GM19467 (cell line): ENCODE measurements around the gene PCDHGB7.
"Not testable (repeated sequence)": the region's sequence is repeated elsewhere in the genome, so short reads cannot be mapped to it uniquely, and the experiment has no call there.

Source experiments
- ATAC-seq: cut with Tn5 transposase; IDR thresholded peaks from one replicate; pipeline ENCODE4 v1.9.1; 2021; ENCODE audit warnings: mild to moderate bottlenecking, moderate library complexity; ENCODE audit not compliant: unreplicated experiment

PCDHGB7 gene

GRCh38 chr5:141394401-141395187 lies 22.9 kb upstream of the PCDHGB7 start:
- ATAC-seq = not testable (repeated sequence)

DNA sequence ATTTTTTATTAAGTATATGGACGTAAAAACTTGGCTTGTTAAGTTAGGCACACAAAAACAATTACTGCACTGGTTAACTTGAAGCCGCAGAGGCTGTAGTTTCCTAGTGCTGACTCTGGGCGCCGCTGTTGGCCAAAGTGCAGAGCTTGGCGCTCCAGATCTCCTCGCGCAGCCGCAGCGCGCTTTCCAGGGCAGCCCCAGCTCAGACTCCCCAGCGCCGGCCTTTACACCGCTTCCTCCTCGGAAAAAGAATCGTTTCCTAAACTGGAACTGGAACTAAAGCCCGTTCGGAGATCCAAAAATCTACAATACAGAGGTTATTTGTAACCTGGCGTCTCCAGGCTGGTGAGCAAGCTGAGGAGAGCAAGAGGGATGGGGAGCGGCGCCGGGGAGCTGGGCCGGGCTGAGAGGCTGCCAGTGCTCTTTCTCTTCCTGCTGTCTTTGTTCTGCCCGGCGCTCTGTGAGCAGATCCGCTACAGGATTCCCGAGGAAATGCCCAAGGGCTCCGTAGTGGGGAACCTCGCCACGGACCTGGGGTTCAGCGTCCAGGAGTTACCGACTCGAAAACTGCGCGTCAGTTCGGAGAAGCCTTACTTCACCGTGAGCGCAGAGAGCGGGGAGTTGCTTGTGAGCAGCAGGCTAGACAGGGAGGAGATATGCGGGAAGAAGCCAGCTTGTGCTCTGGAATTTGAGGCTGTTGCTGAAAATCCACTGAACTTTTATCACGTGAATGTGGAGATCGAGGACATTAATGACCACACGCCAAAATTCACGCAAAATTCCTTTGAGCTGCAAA lies 19.5 kb upstream of the PCDHGB7 start, which contains the start of gene PCDHGB5:
Gene PCDHGB5 (plus strand): TSS at position 192 of the 796 bp plus-strand sequence. CDS start 181 bp downstream, at position 373.
- ATAC-seq = not testable (repeated sequence)

DNA sequence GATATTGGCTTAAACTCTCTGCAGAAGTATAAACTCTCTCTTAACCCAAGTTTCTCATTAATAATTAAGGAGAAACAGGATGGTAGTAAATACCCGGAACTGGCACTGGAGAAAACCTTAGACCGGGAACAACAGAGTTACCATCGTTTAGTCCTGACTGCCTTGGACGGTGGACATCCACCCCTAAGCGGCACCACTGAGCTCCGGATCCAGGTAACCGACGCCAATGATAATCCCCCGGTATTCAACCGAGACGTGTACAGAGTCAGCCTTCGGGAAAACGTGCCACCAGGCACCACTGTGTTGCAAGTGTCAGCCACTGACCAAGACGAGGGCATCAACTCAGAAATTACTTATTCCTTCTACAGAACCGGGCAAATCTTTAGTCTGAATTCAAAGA lies 18.9 kb upstream of the PCDHGB7 start:
- no peak for ATAC-seq

GRCh38 chr5:141399555-141400258 lies 17.8 kb upstream of the PCDHGB7 start:
- no peak for ATAC-seq

DNA sequence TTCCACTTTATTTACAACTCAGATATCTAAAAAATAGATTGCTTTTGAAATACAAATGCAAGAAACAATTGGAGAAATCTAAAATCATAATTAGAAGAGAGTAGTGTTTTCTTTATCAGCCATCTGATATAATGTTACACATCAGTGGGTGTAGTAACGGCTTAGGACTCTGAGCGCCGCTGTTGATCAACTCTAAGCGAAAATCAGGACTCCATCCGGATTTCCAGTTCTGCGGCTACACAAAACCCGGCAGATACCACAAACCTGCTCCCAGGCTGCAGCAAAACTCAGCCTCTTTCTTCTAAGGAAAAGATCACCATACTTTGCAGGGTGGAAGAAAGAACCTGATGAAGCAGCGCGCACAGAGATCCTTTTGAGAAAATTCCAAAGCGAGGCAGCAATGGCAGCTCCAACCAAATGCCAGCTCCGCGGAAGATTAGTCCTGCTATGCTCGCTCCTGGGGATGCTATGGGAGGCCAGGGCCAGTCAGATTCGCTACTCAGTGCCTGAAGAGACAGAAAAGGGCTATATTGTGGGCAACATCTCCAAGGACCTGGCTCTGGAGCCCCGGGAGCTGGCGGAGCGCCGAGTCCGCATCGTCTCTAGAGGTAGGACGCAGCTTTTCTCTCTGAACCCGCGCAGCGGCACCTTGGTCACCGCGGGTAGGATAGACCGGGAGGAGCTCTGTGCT lies 14.8 kb upstream of the PCDHGB7 start, which contains the start of gene PCDHGA9:
Gene PCDHGA9 (plus strand): TSS at position 226 of the 691 bp plus-strand sequence. CDS start 175 bp downstream, at position 401.
- ATAC-seq = no peak

DNA sequence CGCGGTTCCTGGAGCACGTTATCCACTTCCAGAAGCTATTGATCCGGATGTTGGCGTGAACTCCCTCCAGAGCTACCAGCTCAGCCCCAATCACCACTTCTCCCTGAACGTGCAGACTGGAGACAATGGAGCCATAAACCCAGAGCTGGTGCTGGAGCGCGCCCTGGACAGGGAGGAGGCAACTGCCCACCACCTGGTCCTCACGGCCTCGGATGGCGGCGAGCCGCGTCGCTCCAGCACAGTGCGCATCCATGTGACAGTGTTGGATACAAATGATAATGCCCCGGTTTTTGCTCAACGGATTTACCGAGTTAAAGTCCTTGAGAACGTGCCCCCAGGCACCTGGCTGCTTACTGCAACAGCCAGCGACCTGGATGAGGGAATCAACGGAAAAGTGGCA lies 14.1 kb upstream of the PCDHGB7 start:
- ATAC-seq = no peak

DNA sequence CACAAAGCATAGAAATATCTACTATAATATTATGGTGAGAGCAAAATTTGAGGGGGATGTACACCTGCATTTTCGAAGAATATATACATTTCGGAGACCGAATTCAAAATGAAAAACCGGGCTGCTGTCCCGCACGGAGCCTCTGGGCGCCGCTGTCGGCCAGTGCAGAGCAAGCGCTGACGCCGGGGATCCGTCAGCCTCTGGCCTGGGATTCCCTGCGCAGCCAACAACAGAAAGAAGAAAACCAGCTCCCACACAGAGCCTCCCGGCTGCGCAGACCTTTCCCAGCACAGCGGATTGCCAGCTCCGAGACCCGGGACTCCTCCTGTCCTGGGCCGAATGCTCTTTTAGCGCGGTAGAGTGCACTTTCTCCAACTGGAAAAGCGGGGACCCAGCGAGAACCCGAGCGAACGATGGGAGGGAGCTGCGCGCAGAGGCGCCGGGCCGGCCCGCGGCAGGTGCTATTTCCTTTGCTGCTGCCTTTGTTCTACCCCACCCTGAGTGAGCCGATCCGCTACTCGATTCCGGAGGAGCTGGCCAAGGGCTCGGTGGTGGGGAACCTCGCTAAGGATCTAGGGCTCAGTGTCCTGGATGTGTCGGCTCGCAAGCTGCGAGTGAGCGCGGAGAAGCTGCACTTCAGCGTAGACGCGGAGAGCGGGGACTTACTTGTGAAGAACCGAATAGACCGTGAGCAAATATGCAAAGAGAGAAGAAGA lies 9.5 kb upstream of the PCDHGB7 start, which contains the start of gene PCDHGB6:
Gene PCDHGB6 (plus strand): TSS at position 232 of the 716 bp plus-strand sequence. CDS start 182 bp downstream, at position 414.
- ATAC-seq = not testable (repeated sequence)

DNA sequence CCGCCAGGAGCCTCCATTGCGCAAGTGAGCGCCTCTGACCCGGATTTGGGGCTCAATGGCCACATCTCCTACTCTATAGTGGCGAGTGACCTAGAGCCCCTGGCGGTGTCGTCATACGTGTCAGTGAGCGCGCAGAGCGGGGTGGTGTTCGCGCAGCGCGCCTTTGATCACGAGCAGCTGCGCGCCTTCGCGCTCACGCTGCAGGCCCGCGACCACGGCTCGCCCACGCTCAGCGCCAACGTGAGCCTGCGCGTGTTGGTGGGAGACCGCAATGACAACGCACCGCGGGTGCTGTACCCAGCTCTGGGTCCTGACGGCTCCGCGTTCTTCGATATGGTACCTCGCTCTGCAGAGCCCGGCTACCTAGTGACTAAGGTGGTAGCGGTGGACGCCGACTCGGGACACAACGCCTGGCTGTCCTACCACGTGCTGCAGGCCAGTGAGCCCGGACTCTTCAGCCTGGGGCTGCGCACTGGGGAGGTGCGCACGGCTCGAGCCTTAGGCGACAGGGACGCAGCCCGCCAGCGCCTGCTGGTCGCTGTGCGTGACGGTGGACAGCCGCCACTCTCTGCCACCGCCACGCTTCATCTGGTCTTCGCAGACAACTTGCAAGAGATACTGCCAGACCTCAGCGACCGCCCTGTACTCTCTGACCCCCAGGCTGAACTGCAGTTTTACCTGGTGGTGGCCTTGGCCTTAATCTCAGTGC lies 7.7 kb upstream of the PCDHGB7 start:
- ATAC-seq = no peak

DNA sequence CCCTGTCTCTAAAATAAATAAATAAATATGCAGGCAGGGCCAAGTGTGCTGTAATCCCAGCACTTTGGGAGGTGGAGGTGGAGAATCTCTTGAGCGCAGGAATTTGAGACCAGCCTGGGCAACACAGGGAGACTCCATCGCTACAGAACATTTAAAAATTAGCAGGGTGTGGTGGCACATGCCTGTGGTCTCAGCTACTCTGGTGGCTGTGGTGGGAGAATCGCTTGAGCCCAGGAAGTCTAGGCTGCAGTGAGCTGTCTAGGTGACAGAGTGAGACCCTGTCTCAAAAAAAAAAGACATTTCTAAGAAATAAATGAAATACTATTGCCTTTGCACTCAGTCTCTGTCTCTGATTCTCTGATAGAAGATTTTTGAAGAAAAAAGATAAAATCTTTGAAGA lies 5.9 kb upstream of the PCDHGB7 start:
- ATAC-seq = no peak

DNA sequence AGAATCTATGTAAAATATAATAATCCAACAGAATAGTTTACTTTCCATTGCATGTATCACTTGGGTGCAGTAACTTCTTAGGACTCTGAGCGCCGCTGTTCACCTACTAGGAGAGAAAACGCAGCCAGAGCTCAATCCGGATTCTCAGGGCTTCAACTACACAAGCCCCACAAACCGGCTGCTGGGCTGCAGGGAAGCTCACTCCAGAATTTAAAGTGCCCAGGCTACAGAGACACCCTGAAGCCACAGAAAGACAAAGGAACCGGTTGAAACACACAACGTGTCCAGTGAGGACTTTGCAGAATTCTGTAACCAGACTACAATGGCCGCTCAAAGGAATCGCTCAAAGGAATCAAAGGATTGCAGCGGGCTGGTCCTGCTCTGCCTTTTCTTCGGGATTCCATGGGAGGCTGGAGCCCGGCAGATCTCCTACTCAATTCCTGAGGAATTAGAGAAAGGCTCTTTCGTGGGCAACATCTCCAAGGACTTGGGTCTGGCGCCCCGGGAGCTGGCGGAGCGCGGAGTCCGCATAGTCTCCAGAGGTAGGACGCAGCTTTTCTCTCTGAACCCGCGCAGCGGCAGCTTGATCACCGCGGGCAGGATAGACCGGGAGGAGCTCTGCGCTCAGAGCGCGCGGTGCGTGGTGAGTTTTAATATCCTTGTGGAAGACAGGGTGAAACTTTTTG lies 4.5 kb upstream of the PCDHGB7 start, which contains the start of gene PCDHGA10:
Gene PCDHGA10 (plus strand): TSS at position 134 of the 686 bp plus-strand sequence. CDS start 189 bp downstream, at position 323.
- peak; percentile 66 for ATAC-seq

- no peak for ATAC-seq
Observed at GRCh38 chr5:141413540-141414069, 3.9 kb upstream of the PCDHGB7 start.

DNA sequence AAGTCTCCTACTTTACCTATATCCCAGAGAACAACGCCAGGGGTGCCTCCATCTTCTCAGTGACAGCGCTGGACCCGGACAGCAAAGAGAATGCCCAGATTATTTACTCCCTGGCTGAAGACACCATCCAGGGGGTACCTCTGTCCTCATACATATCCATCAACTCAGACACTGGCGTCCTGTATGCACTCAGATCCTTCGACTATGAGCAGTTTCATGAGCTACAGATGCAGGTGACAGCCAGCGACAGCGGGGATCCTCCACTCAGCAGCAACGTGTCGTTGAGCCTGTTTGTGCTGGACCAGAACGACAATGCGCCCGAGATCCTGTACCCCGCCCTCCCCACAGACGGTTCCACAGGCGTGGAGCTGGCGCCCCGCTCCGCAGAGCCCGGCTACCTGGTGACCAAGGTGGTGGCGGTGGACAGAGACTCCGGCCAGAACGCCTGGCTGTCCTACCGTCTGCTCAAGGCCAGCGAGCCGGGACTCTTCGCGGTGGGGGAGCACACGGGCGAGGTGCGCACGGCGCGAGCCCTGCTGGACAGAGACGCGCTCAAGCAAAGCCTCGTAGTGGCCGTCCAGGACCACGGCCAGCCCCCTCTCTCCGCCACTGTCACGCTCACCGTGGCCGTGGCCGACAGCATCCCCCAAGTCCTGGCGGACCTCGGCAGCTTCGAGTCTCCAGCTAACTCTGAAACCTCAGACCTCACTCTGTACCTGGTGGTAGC lies 2.8 kb upstream of the PCDHGB7 start:
- not testable (repeated sequence) for ATAC-seq

DNA sequence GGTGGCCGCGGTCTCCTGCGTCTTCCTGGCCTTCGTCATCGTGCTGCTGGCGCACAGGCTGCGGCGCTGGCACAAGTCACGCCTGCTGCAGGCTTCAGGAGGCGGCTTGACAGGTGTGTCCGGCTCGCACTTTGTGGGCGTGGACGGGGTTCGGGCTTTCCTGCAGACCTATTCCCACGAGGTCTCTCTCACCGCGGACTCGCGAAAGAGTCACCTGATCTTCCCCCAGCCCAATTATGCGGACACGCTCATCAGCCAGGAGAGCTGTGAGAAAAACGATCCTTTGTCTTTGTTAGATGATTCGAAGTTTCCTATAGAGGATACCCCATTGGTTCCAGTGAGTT lies 2.2 kb upstream of the PCDHGB7 start:
- not testable (repeated sequence) for ATAC-seq

GRCh38 chr5:141419074-141419880 lies 1.8 kb downstream of the PCDHGB7 start:
- no peak for ATAC-seq

- no peak for ATAC-seq
Observed at GRCh38 chr5:141420855-141421488, 3.5 kb downstream of the PCDHGB7 start, which contains the start of gene PCDHGA11. TSS of gene PCDHGA11 (plus strand) at chr5:141421051. CDS start at chr5:141421228, 177 bp downstream.

- ATAC-seq = no peak
Observed at GRCh38 chr5:141421489-141421855, 4.0 kb downstream of the PCDHGB7 start.
